ENCODE data around the gene RAP1A.

DNA sequence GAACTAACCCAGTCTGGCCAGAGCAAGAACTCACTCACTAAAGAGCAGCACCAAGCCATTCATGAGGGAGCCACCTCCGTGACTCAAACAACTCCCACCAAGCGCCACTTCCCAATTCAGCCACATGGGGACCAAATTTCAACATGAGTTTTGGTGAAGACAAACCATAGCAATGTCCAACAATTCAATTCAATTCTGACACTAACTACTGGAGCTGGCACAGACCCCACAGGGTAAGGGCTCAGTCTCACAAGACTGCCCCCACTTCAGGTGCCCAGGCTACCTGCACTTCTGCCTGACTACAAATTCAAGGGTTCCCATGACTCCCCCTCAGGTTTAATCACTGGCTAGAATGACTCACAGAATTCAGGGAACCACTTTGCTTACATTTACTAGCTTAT lies 48.8 kb upstream of the RAP1A start:
- TF ChIP-seq, protein P1, sequence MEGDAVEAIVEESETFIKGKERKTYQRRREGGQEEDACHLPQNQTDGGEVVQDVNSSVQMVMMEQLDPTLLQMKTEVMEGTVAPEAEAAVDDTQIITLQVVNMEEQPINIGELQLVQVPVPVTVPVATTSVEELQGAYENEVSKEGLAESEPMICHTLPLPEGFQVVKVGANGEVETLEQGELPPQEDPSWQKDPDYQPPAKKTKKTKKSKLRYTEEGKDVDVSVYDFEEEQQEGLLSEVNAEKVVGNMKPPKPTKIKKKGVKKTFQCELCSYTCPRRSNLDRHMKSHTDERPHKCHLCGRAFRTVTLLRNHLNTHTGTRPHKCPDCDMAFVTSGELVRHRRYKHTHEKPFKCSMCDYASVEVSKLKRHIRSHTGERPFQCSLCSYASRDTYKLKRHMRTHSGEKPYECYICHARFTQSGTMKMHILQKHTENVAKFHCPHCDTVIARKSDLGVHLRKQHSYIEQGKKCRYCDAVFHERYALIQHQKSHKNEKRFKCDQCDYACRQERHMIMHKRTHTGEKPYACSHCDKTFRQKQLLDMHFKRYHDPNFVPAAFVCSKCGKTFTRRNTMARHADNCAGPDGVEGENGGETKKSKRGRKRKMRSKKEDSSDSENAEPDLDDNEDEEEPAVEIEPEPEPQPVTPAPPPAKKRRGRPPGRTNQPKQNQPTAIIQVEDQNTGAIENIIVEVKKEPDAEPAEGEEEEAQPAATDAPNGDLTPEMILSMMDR (IDR thresholded peaks at IDR 0.05), result peak in 1 of 3 experiments; percentile 33
- TF ChIP-seq EP300 (IDR thresholded peaks at IDR 0.05), result no peak

Data from esophagus muscularis mucosa (tissue), 3 donors.